CD4-positive, alpha-beta T cell (primary cell): ENCODE measurements around the gene NRN1L. TPM values are rescaled to one million over a fixed set of nuclear protein-coding genes. Genes with fewer than 3 reads are reported as not detected.
A peak's percentile ranks its signal among the peaks of the same experiment; 100 is the strongest.

Source experiments
- ATAC-seq: fragments of 200-7000 bp; cut with Tn5 transposase; one replicate; pipeline ENCODE4 v1.10.0; 2022; ENCODE audit warnings: mild to moderate bottlenecking; ENCODE audit not compliant: poor library complexity
- CTCF ChIA-PET: fragments of 350-600 bp; sonication (Branson Sonifier 250); formaldehyde crosslinking; loops from one replicate; lab custom pipeline; 2021; ENCODE audit warnings: antibody characterized with exemption, inconsistent platforms; lab: Charles Lee
- POLR2A ChIA-PET: fragments of 350-600 bp; sonication (Branson Sonifier 250); formaldehyde crosslinking; loops from one replicate; lab custom pipeline; 2021; ENCODE audit warnings: antibody characterized with exemption, inconsistent platforms; lab: Charles Lee
- DNase-seq, 14 experiments: peaks; one replicate each; pipeline ENCODE4 v3.0.0-alpha.2; 2013 to 2020; ENCODE audit warnings: mixed read lengths in 2 of 14
- H3K27ac ChIP-seq, 2 donors: one replicate each; pipeline versions ENCODE4 v1.5.1 to v1.7.0; 2013; ENCODE audit warnings: low read length in 2 of 2, low read depth in 1 of 2, mild to moderate bottlenecking in 1 of 2
- H3K27me3 ChIP-seq, 2 experiments: 1 replicate in 1 of 2; 2 replicates in 1 of 2; pipeline versions ENCODE4 v1.6.1 to v1.7.0; 2013; ENCODE audit warnings: low read length in 2 of 2, control low read depth in 1 of 2, mild to moderate bottlenecking in 1 of 2, moderate library complexity in 1 of 2; ENCODE audit not compliant: insufficient read depth in 2 of 2, control insufficient read depth in 1 of 2
- H3K36me3 ChIP-seq: one replicate; pipeline ENCODE4 v1.6.1; 2013; ENCODE audit warnings: low read length, control low read depth; ENCODE audit not compliant: insufficient read depth
- H3K4me1 ChIP-seq: one replicate; pipeline ENCODE4 v1.6.1; 2013; ENCODE audit warnings: low read length, control low read depth; ENCODE audit not compliant: insufficient read depth
- H3K4me3 ChIP-seq: one replicate; pipeline ENCODE4 v1.5.1; 2013; ENCODE audit warnings: mild to moderate bottlenecking, low read length, moderate library complexity
- H3K9me3 ChIP-seq, 2 experiments: 1 replicate in 1 of 2; 2 replicates in 1 of 2; pipeline versions ENCODE4 v1.6.1 to v1.7.0; 2013; ENCODE audit warnings: low read length in 2 of 2, mild to moderate bottlenecking in 2 of 2, control low read depth in 1 of 2, moderate library complexity in 1 of 2; ENCODE audit not compliant: control insufficient read depth in 1 of 2, insufficient read depth in 1 of 2
- H3K27ac Mint-ChIP-seq: one replicate; pipeline ENCODE4 v1.8.0; 2020; ENCODE audit warnings: mixed read lengths
- H3K27me3 Mint-ChIP-seq: one replicate; pipeline ENCODE4 v1.8.0; 2021; ENCODE audit warnings: mixed read lengths
- H3K36me3 Mint-ChIP-seq: one replicate; pipeline ENCODE4 v1.8.0; 2021; ENCODE audit warnings: low read depth, mixed read lengths
- H3K4me1 Mint-ChIP-seq: one replicate; pipeline ENCODE4 v1.8.0; 2021; ENCODE audit warnings: low read depth, mixed read lengths
- H3K4me3 Mint-ChIP-seq: one replicate; pipeline ENCODE4 v1.8.0; 2020; ENCODE audit warnings: mild to moderate bottlenecking, mixed read lengths
- H3K9me3 Mint-ChIP-seq: one replicate; pipeline ENCODE4 v1.8.0; 2020; ENCODE audit warnings: mixed read lengths
- intact Hi-C, 2 experiments: fragments of 100-400 bp; cut with DNase I in 1 of 2; cut with micrococcal nuclease in 1 of 2; formaldehyde crosslinking; loops; one replicate each; pipeline versions ENCODE4 v1.15.1 to v1.9.0; 2023 to 2025; cut with DNase I, micrococcal nuclease
- total RNA-seq, 174 experiments: library from RNA in 2 of 174; stranded (reverse) in 2 of 174; gene quantifications; one replicate each; pipeline ENCODE4 v1.2.3 and lab custom pipeline; 2021 to 2026
- TF ChIP-seq, protein P1 (sequence below): fragments of 200-600 bp; IDR thresholded peaks from one replicate; pipeline ENCODE4 v1.8.0; 2022; ENCODE audit warnings: antibody characterized with exemption, mild to moderate bottlenecking

NRN1L gene
- total RNA-seq, 2 experiments from 2014 or later = 2.9 to 4.4 TPM

DNA sequence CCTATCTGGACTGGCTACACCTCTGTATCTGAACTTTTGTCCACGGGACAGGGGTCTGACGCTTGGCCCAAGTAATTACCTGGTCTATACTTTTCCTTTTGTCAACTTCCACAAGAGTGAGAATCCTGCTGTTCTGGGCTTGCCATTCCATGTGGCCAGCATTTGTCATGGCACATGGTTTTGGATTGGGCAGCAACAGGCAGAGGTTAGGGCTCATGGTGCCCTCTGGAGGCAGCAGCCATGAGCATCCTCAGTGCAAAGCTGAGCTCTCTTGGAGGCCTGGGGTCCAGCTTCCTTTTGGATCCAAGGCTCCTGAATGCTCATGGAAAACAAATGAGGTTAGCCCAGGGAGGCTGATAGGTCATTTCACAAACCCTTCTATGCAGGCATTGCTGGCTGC lies 19.4 kb upstream of the NRN1L start:
- DNase-seq = peak in 5 of 14 experiments; percentile 19 to 59 (median 33)

DNA sequence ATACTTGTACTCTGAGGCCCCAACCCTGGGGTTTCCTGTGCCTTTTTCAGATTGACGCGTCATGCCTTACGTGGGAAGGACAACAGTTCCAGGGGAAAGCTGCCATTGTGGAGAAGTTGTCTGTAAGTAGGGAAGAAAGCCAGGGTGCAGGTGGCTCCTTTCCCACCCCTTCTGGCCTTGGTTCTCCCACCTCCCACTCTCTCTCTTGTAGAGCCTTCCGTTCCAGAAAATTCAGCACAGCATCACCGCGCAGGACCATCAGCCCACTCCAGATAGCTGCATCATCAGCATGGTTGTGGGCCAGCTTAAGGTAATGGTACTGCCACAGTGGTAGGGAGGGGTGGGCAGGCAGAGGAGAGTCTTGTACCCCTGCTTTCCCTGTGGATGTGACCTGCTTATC lies 16.4 kb upstream of the NRN1L start:
- ATAC-seq (no peak), DNase-seq (no peak)
- peaks cover 8% of the 10 kb centered on the region for H3K4me1 Mint-ChIP-seq
- no peak overlapping the region for H3K4me3 ChIP-seq
- no peaks in the 10 kb centered on the region for H3K27me3 ChIP-seq
- H3K27me3 Mint-ChIP-seq = no peaks in the 10 kb centered on the region
- peaks cover 37% of the 10 kb centered on the region for H3K36me3 Mint-ChIP-seq
- ChIA-PET POLR2A (no interaction called here), CTCF (interaction anchor here (0.9 kb wide), 1 partner anchor 16 kb away, joined by 3 read pairs; the partner anchor contains the start of gene NRN1L)
- intact Hi-C loops = no loop called here
- no peak overlapping the region for H3K4me3 Mint-ChIP-seq
- TF ChIP-seq, protein P1, sequence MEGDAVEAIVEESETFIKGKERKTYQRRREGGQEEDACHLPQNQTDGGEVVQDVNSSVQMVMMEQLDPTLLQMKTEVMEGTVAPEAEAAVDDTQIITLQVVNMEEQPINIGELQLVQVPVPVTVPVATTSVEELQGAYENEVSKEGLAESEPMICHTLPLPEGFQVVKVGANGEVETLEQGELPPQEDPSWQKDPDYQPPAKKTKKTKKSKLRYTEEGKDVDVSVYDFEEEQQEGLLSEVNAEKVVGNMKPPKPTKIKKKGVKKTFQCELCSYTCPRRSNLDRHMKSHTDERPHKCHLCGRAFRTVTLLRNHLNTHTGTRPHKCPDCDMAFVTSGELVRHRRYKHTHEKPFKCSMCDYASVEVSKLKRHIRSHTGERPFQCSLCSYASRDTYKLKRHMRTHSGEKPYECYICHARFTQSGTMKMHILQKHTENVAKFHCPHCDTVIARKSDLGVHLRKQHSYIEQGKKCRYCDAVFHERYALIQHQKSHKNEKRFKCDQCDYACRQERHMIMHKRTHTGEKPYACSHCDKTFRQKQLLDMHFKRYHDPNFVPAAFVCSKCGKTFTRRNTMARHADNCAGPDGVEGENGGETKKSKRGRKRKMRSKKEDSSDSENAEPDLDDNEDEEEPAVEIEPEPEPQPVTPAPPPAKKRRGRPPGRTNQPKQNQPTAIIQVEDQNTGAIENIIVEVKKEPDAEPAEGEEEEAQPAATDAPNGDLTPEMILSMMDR = no peak
- peaks cover 11% of the 10 kb centered on the region for H3K4me1 ChIP-seq
- peaks cover 44% of the 10 kb centered on the region for H3K36me3 ChIP-seq
- no peak overlapping the region for H3K27ac Mint-ChIP-seq
- H3K27ac ChIP-seq = no peak overlapping the region
- H3K9me3 ChIP-seq = no peaks in the 10 kb centered on the region
- no peaks in the 10 kb centered on the region for H3K9me3 Mint-ChIP-seq

More for the DNA sequence above, 19.4 kb upstream of the NRN1L start:
- Histone ChIP-seq H3K36me3 (peaks cover 60% of the 10 kb centered on the region), H3K9me3 (no peaks in the 10 kb centered on the region), H3K27me3 (no peaks in the 10 kb centered on the region), H3K4me3 (no peak overlapping the region), H3K27ac (no peak overlapping the region), H3K4me1 (no peaks in the 10 kb centered on the region)
- Mint-ChIP-seq H3K27ac (no peak overlapping the region), H3K4me1 (no peaks in the 10 kb centered on the region), H3K9me3 (no peaks in the 10 kb centered on the region), H3K27me3 (no peaks in the 10 kb centered on the region), H3K4me3 (no peak overlapping the region), H3K36me3 (peaks cover 33% of the 10 kb centered on the region)
- CTCF ChIA-PET = interaction anchor here (4.4 kb wide), 1 partner anchor 49 kb away, joined by 21 read pairs; no protein-coding TSS in a partner anchor
- intact Hi-C loops = loop anchor here in 1 of 2 experiments (1.0 kb wide), 1 partner anchor 49 kb away; no protein-coding TSS in a partner anchor
- TF ChIP-seq, protein P1 = peak; percentile 21
- peak; percentile 63 for ATAC-seq
- POLR2A ChIA-PET = interaction anchor here (0.7 kb wide), 1 partner anchor 49 kb away, joined by 5 read pairs; no protein-coding TSS in a partner anchor

DNA sequence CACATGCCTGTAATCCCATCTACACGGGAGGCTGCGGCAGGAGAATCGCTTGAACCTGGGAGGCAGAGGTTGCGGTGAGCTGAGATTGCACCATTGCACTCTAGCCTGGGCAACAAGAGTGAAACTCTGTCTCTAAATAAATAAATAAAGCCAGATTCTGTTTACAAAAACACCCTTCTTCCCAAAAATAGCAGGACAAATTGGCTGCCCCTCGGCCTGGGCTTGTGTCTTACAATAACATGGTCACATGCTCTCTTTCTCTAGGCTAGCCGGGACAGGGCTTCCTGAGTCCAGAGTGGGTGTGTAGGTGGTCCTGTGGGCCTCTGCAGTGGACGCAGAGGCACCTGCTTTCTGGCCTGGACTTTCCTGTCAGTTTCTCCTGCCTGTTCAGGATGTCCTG lies 15.0 kb upstream of the NRN1L start:
- TF ChIP-seq, protein P1 = no peak
- no peak for ATAC-seq
- intact Hi-C loops = loop anchor here in 1 of 2 experiments (5.0 kb wide), 1 partner anchor 37 kb away; no protein-coding TSS in a partner anchor
- Histone ChIP-seq H3K27ac (no peak overlapping the region), H3K4me3 (no peak overlapping the region), H3K4me1 (peaks cover 25% of the 10 kb centered on the region), H3K27me3 (no peaks in the 10 kb centered on the region), H3K36me3 (peaks cover 44% of the 10 kb centered on the region), H3K9me3 (no peaks in the 10 kb centered on the region)
- CTCF ChIA-PET = interaction anchor here (1.2 kb wide), 1 partner anchor 53 kb away, joined by 8 read pairs; no protein-coding TSS in a partner anchor
- H3K36me3 Mint-ChIP-seq = peaks cover 49% of the 10 kb centered on the region
- POLR2A ChIA-PET = interaction anchor here (0.6 kb wide), 1 partner anchor 258 kb away, joined by 3 read pairs; no protein-coding TSS in a partner anchor
- no peaks in the 10 kb centered on the region for H3K27me3 Mint-ChIP-seq
- H3K9me3 Mint-ChIP-seq = no peaks in the 10 kb centered on the region
- H3K4me3 Mint-ChIP-seq = no peak overlapping the region
- DNase-seq = no peak
- peaks cover 22% of the 10 kb centered on the region for H3K4me1 Mint-ChIP-seq
- H3K27ac Mint-ChIP-seq = no peak overlapping the region
